ENCODE results near the gene ITLN1. TPM values are rescaled to one million over a fixed set of nuclear protein-coding genes. Genes with fewer than 3 reads are reported as not detected.

The ITLN1 gene
- total RNA-seq, 4 donors from 2014 or later = 0.42 to 1.2 TPM; not detected in 2

DNA sequence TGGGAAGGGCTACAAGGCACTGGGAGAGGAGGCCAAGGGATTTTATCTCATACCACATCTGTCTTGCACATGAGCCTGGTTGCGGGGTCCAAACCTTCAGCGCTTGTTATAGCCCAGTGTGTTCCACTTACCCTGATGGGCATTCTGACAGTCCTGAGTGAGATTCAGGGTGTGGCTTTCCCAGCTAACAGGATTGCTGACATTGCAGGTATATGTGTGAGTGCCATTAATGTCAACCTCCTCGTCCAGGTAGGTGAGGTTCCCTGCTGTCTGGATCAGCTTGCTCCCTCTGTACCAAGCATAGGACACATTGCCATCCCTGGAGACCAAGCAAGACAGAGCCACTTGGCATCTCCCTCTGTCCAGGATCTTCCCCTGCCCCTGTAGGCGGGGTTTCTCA is 43.9 kb downstream of the ITLN1 start:
- no peaks in the 10 kb centered on the region for H3K27me3 ChIP-seq
- H3K4me1 ChIP-seq = peaks cover 0 to 27% (median 20%) of the 10 kb centered on the region in 4 donors
- H3K36me3 ChIP-seq = no peaks in the 10 kb centered on the region
- no peak overlapping the region for H3K27ac ChIP-seq
- H3K9me3 ChIP-seq = no peaks in the 10 kb centered on the region
- no peak overlapping the region for H3K4me3 ChIP-seq
- 86 to 96% methylated on average over 4 of the region's 4 CpGs for WGBS, 2 donors
- no peak for TF ChIP-seq POLR2A (IDR thresholded peaks at IDR 0.05)
- no peak for TF ChIP-seq EP300 (IDR thresholded peaks at IDR 0.05)
- TF ChIP-seq, protein P1, sequence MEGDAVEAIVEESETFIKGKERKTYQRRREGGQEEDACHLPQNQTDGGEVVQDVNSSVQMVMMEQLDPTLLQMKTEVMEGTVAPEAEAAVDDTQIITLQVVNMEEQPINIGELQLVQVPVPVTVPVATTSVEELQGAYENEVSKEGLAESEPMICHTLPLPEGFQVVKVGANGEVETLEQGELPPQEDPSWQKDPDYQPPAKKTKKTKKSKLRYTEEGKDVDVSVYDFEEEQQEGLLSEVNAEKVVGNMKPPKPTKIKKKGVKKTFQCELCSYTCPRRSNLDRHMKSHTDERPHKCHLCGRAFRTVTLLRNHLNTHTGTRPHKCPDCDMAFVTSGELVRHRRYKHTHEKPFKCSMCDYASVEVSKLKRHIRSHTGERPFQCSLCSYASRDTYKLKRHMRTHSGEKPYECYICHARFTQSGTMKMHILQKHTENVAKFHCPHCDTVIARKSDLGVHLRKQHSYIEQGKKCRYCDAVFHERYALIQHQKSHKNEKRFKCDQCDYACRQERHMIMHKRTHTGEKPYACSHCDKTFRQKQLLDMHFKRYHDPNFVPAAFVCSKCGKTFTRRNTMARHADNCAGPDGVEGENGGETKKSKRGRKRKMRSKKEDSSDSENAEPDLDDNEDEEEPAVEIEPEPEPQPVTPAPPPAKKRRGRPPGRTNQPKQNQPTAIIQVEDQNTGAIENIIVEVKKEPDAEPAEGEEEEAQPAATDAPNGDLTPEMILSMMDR (IDR thresholded peaks at IDR 0.05) = no peak
- DNase-seq (ENCODE audit: low spot score in 2 of 2) = no peak

DNA sequence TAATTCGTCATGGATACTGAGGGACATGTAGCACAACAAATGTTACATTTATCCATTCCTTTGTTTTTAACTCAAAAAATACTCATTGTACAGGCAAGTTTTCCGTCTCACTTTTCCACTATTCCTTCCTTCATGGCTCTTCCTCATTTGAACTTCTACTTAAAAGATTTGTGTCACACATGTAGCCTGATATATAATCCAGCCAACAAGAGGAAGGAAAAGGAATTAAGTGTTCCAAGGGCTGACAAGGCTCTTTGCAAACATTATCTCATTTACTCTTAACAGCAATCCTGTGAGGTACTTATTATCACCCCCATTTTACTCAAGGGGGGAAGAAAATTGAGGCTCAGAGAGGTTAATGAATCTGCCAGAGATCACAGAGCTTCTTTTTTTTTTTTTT is 45.2 kb downstream of the ITLN1 start:
- Histone ChIP-seq H3K27me3 (no peaks in the 10 kb centered on the region), H3K27ac (no peak overlapping the region), H3K4me1 (peaks cover 0 to 27% (median 20%) of the 10 kb centered on the region in 4 donors), H3K9me3 (no peaks in the 10 kb centered on the region), H3K4me3 (no peak overlapping the region), H3K36me3 (no peaks in the 10 kb centered on the region)
- no peak for TF ChIP-seq POLR2A (IDR thresholded peaks at IDR 0.05)
- no peak for TF ChIP-seq EP300 (IDR thresholded peaks at IDR 0.05)
- TF ChIP-seq, protein P1 (IDR thresholded peaks at IDR 0.05) = no peak
- WGBS, 2 donors = 79 to 84% methylated on average over 2 of the region's 2 CpGs
- no peak for DNase-seq (ENCODE audit: low spot score in 2 of 2)

DNA sequence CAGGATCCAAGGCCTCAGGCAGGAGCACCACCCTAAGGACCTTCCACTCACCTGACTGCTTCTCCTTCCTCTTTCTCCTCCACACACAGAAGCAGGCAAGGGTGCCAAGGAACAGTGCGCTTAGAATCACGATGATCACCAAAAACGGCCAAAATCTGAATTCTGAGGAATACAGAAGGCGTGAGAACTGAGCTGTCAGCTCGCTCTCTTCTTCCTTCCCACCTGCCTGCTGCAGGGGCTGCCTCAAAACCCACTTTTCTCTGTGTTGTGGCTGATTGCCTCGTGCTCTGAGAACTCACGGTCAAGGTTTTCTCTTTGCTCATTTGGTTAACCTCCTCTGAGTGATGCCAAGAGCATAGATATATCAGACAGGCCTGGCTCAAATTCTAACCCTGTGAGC is 46.1 kb downstream of the ITLN1 start:
- no peaks in the 10 kb centered on the region for H3K27me3 ChIP-seq
- no peak for DNase-seq (ENCODE audit: low spot score in 2 of 2)
- TF ChIP-seq, protein P1 (IDR thresholded peaks at IDR 0.05) = no peak
- TF ChIP-seq EP300 (IDR thresholded peaks at IDR 0.05) = no peak
- no peak for TF ChIP-seq POLR2A (IDR thresholded peaks at IDR 0.05)
- no peaks in the 10 kb centered on the region for H3K9me3 ChIP-seq
- no peaks in the 10 kb centered on the region for H3K36me3 ChIP-seq
- peaks cover 0 to 27% (median 20%) of the 10 kb centered on the region in 4 donors for H3K4me1 ChIP-seq
- H3K27ac ChIP-seq = peak overlapping the region in 1 of 4 donors; percentile 78
- 76 to 81% methylated on average over 7 of the region's 7 CpGs for WGBS, 2 donors
- H3K4me3 ChIP-seq = no peak overlapping the region

DNA sequence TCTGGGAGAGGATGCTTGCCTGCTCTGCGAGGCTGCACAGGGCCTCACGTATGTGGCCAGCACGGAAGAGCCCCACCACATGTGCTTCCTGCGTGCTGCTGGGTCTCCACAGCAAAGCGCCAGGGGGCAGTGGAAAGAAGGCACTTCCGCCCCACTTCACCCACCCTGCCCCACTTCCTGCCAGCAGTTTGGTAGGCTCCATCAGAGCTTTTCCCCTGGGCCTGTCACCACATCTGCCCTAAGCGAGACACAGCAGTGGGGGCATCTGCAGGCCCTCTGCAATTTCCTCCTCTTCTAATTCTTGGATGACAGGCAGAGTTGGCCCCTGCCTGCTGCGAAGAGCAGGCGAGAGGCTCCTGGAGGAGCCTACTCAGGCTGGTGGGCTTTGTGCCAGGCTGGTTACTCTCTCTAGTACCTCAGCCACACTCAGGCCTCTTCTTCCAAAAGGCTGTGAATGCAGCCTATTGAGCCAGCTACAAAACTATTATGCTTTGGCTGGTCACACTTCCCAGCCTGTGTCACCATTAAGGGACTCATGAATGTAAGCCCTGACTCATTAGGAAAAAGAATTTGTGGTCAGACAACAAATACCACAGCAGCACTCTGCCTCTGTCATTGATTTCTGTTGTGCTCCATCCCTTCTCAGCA is 47.3 kb downstream of the ITLN1 start:
- 39 to 48% methylated on average over 7 to 9 of the region's 9 CpGs for WGBS, 2 donors
- H3K4me1 ChIP-seq = peaks cover 0 to 27% (median 20%) of the 10 kb centered on the region in 4 donors
- no peaks in the 10 kb centered on the region for H3K36me3 ChIP-seq
- no peaks in the 10 kb centered on the region for H3K9me3 ChIP-seq
- no peak for DNase-seq (ENCODE audit: low spot score in 2 of 2)
- H3K27ac ChIP-seq = peak overlapping the region; percentile 35 to 82 (median 76)
- no peaks in the 10 kb centered on the region for H3K27me3 ChIP-seq
- TF ChIP-seq, protein P1 (IDR thresholded peaks at IDR 0.05) = peak in 3 of 5 experiments; percentile 8 to 20 (median 12)
- no peak for TF ChIP-seq POLR2A (IDR thresholded peaks at IDR 0.05)
- no peak for TF ChIP-seq EP300 (IDR thresholded peaks at IDR 0.05)
- H3K4me3 ChIP-seq = no peak overlapping the region

DNA sequence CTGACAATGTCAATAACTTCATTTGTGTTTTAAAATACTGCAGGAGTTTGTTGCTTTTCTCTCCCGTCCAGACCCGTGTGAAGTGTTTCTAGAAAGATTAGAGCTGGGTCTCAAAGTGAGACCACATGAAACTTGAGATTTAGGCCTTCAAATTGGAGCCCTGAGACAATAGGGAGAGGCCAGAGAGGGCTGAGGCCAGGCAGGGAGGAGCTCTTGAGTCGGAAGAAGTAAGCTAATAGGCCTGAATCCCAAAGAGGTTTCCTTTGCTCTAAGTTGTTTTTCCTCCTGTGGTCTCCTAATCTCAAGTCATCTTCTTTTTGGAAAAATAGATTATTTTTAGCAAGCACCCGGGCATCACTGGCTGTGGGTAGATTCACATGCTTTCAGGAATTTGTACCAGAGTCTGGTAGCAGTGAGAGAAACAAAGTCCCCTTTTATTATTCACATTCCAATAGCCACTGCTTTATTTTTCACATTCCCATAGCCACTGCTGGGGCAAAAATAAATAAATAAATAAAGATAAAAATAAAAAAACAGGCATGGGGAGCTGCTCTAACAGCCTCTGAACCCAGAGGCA is 47.9 kb downstream of the ITLN1 start:
- Histone ChIP-seq H3K4me1 (peaks cover 0 to 27% (median 20%) of the 10 kb centered on the region in 4 donors), H3K27ac (peak overlapping the region; percentile 35 to 82 (median 76)), H3K9me3 (no peaks in the 10 kb centered on the region), H3K27me3 (no peaks in the 10 kb centered on the region), H3K36me3 (no peaks in the 10 kb centered on the region), H3K4me3 (no peak overlapping the region)
- WGBS, 2 donors = 12 to 14% methylated on average over 4 of the region's 4 CpGs
- no peak for DNase-seq (ENCODE audit: low spot score in 2 of 2)
- TF ChIP-seq POLR2A (IDR thresholded peaks at IDR 0.05) = no peak
- peak in 1 of 2 donors; percentile 26 for TF ChIP-seq EP300 (IDR thresholded peaks at IDR 0.05)
- TF ChIP-seq, protein P1 (IDR thresholded peaks at IDR 0.05) = no peak
